Measurements from ENCODE around the gene SLC41A1. TPM values are rescaled to one million over a fixed set of nuclear protein-coding genes. Genes with fewer than 3 reads are reported as not detected.

Gene SLC41A1
- total RNA-seq, 1 experiment from 2014 or later: 16.1 TPM

DNA sequence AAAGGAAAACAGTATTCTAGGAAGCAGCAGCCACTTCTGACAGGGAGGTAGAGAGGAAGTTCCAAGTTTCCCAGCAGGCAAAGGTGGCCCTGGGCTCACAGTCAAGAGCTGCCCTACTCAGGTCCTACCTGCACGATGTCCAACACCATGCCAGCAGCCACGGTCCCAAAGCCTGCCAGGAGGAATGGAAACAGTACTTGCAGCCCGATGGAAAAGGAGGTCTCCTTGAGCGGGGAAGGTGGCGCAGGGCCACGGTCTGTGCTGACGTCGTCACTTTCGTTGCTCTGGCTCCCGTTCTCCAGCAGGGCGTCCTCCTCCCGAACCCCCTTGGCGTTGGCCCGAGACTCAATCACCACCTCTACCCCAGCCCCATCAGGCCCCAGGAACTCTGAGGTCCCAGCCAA is 3.1 kb downstream of the SLC41A1 start:
- intact Hi-C loops (cut with micrococcal nuclease; ENCODE audit: unreplicated experiment): no loop called here
- POLR2A ChIA-PET (ENCODE audit: low non-redundant PET): interaction anchor here (0.6 kb wide), 1 partner anchor 705 kb away, joined by 4 read pairs; no protein-coding TSS in a partner anchor
- H3K27me3 ChIP-seq (replicated peaks; ENCODE audit: insufficient read depth, low read depth, low read length, poor library complexity): no peaks in the 10 kb centered on the region
- no peak overlapping the region for H3K4me3 ChIP-seq (ENCODE audit: low read depth, low read length, poor library complexity, severe bottlenecking)
- H3K36me3 ChIP-seq (ENCODE audit: insufficient read depth, low read length, poor library complexity, severe bottlenecking): peaks cover 7% of the 10 kb centered on the region
- CTCF ChIA-PET: interaction anchor here (1.1 kb wide), 1 partner anchor 167 kb away, joined by 3 read pairs; no protein-coding TSS in a partner anchor
- no TSS peak for BruUV-seq (replicated peaks)
- no peaks in the 10 kb centered on the region for H3K9me3 ChIP-seq (ENCODE audit: low read depth, low read length, poor library complexity, severe bottlenecking)
- peaks cover 20% of the 10 kb centered on the region for H3K4me1 ChIP-seq (ENCODE audit: insufficient read depth, low read length, poor library complexity, severe bottlenecking)
- TF ChIP-seq EZH2 (IDR thresholded peaks at IDR 0.05; ENCODE audit: borderline replicate concordance, low read depth, low read length, poor library complexity, severe bottlenecking): no peak
- TF ChIP-seq, protein P1, sequence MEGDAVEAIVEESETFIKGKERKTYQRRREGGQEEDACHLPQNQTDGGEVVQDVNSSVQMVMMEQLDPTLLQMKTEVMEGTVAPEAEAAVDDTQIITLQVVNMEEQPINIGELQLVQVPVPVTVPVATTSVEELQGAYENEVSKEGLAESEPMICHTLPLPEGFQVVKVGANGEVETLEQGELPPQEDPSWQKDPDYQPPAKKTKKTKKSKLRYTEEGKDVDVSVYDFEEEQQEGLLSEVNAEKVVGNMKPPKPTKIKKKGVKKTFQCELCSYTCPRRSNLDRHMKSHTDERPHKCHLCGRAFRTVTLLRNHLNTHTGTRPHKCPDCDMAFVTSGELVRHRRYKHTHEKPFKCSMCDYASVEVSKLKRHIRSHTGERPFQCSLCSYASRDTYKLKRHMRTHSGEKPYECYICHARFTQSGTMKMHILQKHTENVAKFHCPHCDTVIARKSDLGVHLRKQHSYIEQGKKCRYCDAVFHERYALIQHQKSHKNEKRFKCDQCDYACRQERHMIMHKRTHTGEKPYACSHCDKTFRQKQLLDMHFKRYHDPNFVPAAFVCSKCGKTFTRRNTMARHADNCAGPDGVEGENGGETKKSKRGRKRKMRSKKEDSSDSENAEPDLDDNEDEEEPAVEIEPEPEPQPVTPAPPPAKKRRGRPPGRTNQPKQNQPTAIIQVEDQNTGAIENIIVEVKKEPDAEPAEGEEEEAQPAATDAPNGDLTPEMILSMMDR (conservative IDR thresholded peaks at IDR 0.05; ENCODE audit: low read depth, low read length): no peak
- DNase-seq (ENCODE audit: low spot score): no peak
- no peak overlapping the region for H3K27ac ChIP-seq (ENCODE audit: low read depth, low read length, poor library complexity, severe bottlenecking)

DNA sequence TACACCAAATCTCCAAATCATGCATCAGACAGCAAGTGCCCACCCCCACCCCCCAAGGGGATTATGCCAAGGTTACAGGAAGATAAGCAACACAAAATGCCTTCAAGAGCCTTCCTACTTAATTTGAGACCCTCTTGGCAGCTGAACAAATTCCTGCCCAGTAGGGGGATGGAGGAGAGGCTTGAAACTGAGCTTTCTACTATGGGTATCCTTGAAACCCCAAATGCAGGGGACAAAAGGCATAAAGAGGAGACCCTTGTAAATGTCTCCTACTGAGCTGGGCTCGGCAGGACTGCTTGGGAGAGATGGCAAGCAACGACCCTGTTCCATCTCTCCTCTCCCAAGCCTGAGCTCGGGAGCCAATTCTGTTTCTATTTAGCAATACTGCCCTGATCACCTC is 3.5 kb downstream of the SLC41A1 start:
- no peak overlapping the region for H3K27ac ChIP-seq (ENCODE audit: low read depth, low read length, poor library complexity, severe bottlenecking)
- no peaks in the 10 kb centered on the region for H3K9me3 ChIP-seq (ENCODE audit: low read depth, low read length, poor library complexity, severe bottlenecking)
- TF ChIP-seq, protein P1 (conservative IDR thresholded peaks at IDR 0.05; ENCODE audit: low read depth, low read length): no peak
- TF ChIP-seq EZH2 (IDR thresholded peaks at IDR 0.05; ENCODE audit: borderline replicate concordance, low read depth, low read length, poor library complexity, severe bottlenecking): no peak
- H3K27me3 ChIP-seq (replicated peaks; ENCODE audit: insufficient read depth, low read depth, low read length, poor library complexity): no peaks in the 10 kb centered on the region
- DNase-seq (ENCODE audit: low spot score): peak; percentile 55
- no peak overlapping the region for H3K4me3 ChIP-seq (ENCODE audit: low read depth, low read length, poor library complexity, severe bottlenecking)
- peaks cover 20% of the 10 kb centered on the region for H3K4me1 ChIP-seq (ENCODE audit: insufficient read depth, low read length, poor library complexity, severe bottlenecking)
- intact Hi-C loops (cut with micrococcal nuclease; ENCODE audit: unreplicated experiment): no loop called here
- no TSS peak for BruUV-seq (replicated peaks)
- ChIA-PET POLR2A (ENCODE audit: low non-redundant PET) (no interaction called here), CTCF (no interaction called here)
- H3K36me3 ChIP-seq (ENCODE audit: insufficient read depth, low read length, poor library complexity, severe bottlenecking): peaks cover 7% of the 10 kb centered on the region

DNA sequence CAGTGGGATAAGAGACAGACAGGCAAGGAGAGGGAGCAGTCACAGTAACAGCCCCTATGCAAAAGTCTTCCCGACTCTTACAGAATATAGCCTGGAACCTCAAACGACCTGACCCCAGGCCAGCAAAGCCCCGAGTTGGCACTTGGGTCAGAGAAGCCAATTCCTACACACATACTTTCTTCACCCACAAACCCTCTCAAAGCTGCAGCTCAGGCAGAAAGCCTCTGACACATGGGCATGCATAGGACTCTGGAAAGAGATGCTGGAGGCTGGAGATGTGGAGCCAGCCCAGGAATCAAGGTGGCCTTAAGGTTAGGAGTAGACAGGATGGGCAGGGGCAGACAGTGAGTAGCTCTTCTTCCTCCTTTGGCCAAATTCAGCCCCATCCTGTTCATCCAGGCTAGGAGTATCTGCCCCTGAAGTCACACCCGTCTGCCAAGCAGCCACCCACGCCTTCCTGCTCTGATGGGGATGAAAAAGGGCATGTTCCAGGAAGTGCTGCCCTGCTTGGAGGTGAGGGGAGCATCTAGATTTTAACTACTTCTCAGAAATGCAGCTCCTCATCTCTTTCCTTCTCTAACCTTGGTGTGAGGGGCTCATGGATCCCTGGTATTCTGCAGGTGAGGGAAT is 7.8 kb downstream of the SLC41A1 start:
- Histone ChIP-seq H3K9me3 (ENCODE audit: low read depth, low read length, poor library complexity, severe bottlenecking) (no peaks in the 10 kb centered on the region), H3K4me1 (ENCODE audit: insufficient read depth, low read length, poor library complexity, severe bottlenecking) (peaks cover 13% of the 10 kb centered on the region), H3K4me3 (ENCODE audit: low read depth, low read length, poor library complexity, severe bottlenecking) (no peak overlapping the region), H3K36me3 (ENCODE audit: insufficient read depth, low read length, poor library complexity, severe bottlenecking) (peaks cover 7% of the 10 kb centered on the region), H3K27me3 (replicated peaks; ENCODE audit: insufficient read depth, low read depth, low read length, poor library complexity) (no peaks in the 10 kb centered on the region), H3K27ac (ENCODE audit: low read depth, low read length, poor library complexity, severe bottlenecking) (no peak overlapping the region)
- peak; percentile 30 for DNase-seq (ENCODE audit: low spot score)
- TF ChIP-seq, protein P1 (conservative IDR thresholded peaks at IDR 0.05; ENCODE audit: low read depth, low read length): no peak
- no peak for TF ChIP-seq EZH2 (IDR thresholded peaks at IDR 0.05; ENCODE audit: borderline replicate concordance, low read depth, low read length, poor library complexity, severe bottlenecking)
- BruUV-seq (replicated peaks): no TSS peak
- POLR2A ChIA-PET (ENCODE audit: low non-redundant PET): interaction anchor here (0.7 to 0.8 kb wide), 2 partner anchors 10 to 19 kb away, joined by 6 to 8 read pairs; no protein-coding TSS in a partner anchor
- intact Hi-C loops (cut with micrococcal nuclease; ENCODE audit: unreplicated experiment): no loop called here
- CTCF ChIA-PET: no interaction called here

Measured in A673 (cell line).